GM18498 (cell line): Measurements from ENCODE around the gene FAIM.
A peak's percentile ranks its signal among the peaks of the same experiment; 100 is the strongest.
"Not testable (repeated sequence)": the region's sequence is repeated elsewhere in the genome, so short reads cannot be mapped to it uniquely, and the experiment has no call there.

Source experiments
- ATAC-seq: cut with Tn5 transposase; IDR thresholded peaks from one replicate; pipeline ENCODE4 v1.9.1; 2021; ENCODE audit warnings: mild to moderate bottlenecking, moderate library complexity; ENCODE audit not compliant: unreplicated experiment

Gene FAIM

GRCh38 chr3:138608322-138609135, at the start of gene FAIM:
Gene FAIM (plus strand): TSS chr3:138608771. CDS start chr3:138619727, 10,956 bp downstream.
- peak; percentile 75 for ATAC-seq

DNA sequence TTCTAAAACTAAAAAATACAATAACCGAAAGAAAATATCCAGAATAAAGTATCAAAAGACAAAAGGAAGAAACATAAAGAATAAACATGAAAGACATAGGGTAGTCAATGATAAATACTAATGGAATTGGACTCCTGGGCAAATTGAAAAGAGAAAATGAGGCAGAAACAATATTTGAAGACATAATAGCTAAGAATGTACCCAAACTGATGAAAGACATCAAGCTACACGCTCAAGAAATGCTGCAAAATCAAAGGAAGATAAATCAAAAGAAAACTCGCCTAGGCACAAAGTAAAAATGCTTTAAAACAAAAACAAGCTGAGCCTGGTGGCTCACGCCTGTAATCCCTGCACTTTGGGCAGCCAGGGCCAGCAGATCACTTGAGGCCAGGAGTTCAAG, 49.4 kb upstream of the FAIM start:
- ATAC-seq, result no peak

DNA sequence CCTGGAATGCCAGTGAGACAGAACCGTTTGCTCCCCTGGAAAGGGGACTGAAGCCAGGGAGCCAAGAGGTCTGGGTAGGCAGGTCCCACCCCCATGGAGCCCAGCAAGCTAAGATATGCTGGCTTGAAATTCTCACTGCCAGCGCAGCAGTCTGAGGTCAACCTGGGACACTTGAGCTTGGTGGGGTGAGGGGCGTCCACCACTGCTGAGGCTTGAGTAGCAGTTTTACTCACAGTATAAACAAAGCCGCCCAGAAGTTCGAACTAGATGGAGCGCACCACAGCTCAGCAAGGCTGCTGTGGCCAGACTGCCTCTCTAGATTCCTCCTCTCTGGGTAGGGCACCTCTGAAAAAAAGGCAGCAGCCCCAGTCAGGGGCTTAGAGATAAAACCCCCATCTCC, 48.1 kb upstream of the FAIM start:
- no peak for ATAC-seq

DNA sequence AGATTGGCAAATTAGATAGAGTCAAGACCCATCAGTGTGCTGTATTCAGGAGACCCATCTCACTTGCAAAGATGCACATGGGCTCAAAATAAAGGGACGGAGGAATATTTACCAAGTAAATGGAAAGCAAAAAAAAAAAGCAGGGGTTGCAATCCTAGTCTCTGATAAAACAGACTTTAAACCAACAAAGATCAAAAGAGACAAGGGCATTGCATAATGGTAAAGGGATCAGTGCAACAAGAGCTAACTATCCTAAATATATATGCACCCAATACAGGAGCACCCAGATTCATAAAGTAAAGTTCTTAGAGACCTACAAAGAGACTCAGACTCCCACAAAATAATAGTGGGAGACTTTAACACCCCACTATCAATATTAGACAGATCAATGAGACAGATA, 45.7 kb upstream of the FAIM start:
- ATAC-seq, result not testable (repeated sequence)

- not testable (repeated sequence) for ATAC-seq
Measured at GRCh38 chr3:138566293-138566692, 42.3 kb upstream of the FAIM start.

GRCh38 chr3:138567403-138567802, 41.2 kb upstream of the FAIM start:
- ATAC-seq, result no peak

- ATAC-seq, result no peak
Measured at GRCh38 chr3:138569090-138569489, 39.5 kb upstream of the FAIM start.

- ATAC-seq, result not testable (repeated sequence)
Measured at GRCh38 chr3:138569624-138570023, 38.9 kb upstream of the FAIM start.

DNA sequence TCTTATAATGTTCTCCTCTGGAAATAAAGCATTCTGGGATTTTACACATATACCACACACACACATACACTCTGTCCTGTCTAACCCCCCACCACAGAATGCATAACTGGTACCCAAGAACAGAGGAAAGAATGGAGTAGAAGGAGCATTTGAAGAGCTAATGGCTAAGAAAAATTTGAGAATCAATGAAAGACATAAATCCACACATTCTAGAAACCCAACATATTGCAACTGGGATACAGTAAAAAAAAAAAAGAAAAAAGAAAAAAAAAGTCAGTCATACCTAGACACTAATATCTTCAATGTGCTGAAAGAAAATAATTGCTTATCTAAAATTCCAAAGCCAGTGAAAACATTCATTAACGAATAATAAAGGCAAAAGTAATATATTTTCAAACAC, 35.4 kb upstream of the FAIM start:
- ATAC-seq, result no peak

DNA sequence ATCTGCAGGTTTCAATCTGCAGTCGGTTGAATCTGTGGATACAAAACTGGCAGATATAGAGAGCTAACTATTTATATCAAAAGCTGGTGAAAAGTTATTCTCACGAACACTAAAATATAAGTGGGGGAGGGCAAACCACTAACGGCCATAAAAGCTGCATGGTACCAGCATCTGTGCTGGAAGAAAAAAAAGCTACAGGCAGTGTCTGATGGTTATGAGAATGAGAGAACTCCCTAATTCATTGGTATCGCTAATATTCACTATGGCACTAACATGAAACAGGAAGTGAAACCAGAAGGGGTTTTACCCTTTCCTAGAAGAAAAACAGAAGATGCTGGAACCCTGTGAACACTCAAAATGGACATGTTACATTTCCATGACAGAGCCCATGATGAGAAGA, 30.4 kb upstream of the FAIM start:
- peak; percentile 93 for ATAC-seq

DNA sequence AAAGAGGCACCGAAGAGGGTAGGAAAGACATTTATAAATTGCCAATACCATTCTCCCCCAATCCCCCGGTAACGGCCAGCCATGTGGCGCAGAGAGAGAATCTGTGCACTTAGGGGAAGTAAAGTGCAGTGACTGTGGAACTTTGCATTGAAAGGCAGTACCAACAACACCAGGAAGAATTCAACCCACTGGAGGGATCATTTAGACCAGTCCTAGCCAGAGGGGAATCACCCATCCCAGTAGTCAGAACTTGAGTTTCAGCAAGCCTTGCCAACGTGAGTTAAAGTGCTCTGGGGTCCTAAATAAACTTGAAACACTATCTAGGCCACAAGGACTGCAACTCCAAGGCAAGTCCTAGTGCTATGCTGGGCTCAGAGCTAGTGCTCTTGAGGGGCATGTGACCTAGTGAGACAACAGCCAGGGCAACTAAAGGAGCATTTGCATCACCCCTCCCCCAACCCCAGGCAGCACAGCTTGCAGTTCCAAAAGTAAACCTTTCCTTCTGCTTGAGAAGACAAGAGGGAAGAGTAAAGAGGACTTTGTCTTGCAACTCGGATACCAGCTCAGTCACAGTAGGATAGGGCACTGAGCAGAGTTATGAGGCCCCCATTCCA, 29.5 kb upstream of the FAIM start:
- peak; percentile 39 for ATAC-seq

GRCh38 chr3:138587374-138587773, 21.2 kb upstream of the FAIM start:
- no peak for ATAC-seq

DNA sequence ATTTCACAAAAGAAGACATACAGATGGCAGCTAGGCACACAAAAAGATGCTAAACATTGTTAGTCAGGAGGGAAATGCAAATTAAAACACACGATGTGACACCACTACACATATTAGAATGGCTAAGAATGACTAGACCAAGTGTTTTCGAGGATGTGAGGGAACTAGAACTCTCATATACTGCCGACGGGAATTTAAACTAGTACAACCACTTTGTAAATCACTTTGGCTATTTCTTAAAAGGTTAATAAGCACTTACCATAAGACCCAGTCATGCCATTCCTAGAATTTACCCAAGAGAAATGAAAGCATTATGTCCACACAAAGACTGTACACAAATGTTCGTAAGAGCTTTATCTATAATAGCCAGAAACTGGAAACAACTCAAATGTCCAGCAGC, 20.1 kb upstream of the FAIM start:
- ATAC-seq, result no peak

DNA sequence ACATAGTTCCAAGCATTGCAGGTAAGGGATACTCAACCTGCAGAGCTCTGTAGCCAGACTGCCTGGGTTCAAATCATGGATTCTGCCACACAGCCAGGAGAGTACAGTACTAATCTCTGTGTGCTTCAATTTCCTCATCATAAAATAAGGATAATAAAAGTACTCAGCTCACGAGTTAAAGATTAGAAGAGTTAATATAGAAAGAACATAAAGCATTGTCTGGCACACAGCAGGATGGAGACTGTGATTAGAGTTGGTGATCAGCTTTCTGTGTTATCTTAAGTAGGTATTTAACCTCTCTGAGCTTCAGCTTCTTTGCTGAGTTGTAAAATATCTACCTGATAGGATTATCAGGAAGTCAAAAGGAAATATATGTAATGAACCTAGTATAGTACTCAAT, 17.2 kb upstream of the FAIM start:
- ATAC-seq, result no peak

DNA sequence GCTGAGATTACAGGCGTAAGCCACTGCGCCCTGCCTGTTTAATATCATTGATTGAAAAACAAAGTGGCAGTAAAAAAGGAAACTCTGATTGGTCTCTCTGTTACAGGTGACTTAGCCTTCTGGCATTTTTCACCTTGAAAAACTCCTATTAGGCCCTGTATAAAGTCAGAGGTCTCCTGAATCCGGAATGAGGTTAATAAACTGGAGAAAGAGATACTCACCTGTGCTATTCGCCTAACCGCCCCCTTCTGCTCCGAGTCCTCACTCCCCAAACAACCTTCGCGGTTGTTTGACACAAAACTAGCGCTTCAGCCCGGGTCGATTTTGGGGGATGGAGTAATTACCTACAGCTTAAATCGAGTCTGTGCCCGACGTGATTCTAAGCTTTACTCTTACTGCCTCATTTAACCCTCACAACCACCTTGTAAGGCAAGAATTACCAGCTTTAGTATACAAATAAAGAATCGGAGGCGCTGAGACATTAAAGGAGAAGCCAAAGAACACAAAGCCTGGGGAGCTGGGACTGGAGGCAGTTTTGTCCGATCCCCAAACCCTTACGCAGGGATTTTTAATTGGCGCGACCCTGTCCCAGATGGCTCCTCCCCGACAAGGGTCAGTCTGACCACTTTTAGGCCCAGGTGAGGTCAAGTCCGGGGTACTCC, 15.0 kb upstream of the FAIM start:
- no peak for ATAC-seq

- ATAC-seq, result peak; percentile 92
Measured at GRCh38 chr3:138594150-138594934, 14.2 kb upstream of the FAIM start, which contains the start of gene CEP70. Gene CEP70 (minus strand): TSS chr3:138594260. CDS start chr3:138572927, 21,333 bp downstream.

DNA sequence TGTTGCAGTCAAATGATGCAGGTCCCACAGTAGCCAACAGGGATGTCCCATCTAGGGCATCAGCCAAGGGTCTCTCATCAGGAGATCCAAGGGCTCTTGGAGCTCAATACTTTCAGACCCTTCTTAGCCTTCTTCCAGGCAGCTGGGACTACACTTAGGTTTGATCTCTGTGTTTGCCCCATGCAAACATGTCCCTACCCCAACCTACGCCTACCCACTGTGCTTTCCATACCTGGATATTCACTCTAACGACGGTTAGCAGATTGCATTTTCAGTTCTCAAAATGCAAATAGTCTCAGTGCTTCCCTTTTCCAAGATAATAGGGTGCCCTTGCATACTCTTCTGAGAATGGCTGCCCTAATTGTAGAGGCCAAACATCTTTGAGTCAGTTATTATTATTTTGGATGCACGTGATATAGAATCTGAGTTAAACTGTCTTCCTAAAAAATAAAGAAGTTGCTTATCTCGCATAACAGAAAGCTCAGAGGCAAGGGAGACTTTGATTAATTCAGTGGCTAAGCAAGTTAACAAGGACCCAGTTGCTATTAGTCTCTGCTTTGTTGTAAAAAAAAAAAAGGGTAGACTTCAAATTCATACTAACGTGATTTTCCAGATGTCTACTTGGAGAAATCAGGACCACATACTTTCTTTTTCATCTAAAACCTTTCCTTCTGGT, 13.5 kb upstream of the FAIM start:
- ATAC-seq, result peak; percentile 8

DNA sequence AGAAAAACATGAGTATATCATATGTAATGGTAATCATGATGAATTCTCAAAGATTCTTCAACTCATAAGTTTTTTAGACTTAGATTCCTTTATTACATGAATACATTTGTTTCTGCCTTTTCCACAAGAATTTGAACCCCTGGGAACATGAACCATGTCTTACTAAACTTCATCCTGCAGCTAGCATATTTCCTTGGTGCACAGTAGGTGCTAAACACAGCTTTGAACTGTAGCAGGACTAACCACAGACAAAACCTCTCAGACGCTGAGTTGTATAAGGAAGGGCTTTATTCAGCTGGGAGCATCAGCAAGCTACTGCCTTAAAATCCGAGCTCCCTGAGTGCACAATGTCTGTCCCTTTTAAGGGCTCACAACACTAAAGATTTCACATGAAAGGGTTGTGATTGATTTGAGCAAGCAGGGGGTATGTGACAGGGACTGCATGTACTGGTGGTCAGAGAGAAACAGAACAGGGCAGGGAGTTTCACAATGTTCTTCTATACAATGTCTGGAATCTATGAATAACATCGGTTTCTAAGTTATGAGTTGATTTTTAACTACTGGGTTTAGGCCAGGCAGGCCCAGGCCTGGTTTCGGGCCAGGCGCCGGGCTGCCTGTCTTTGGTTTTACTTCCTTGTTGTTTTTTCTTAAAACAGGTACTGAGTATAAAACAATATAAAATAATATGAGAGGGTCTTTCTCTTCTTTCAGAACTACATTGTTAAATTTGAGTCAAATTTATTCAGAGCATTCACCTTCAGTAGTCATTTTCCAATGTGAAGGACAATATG, 11.2 kb upstream of the FAIM start:
- ATAC-seq, result not testable (repeated sequence)

- no peak for ATAC-seq
Measured at GRCh38 chr3:138598534-138598933, 10.0 kb upstream of the FAIM start.
